Body of pancreas (tissue), 4 donors: ENCODE results near the gene CMTM7.
"Not testable (repeated sequence)": the region's sequence is repeated elsewhere in the genome, so short reads cannot be mapped to it uniquely, and the experiment has no call there.

Source experiments
- POLR2A ChIP-seq, 3 donors: fragments of 450-650 bp; IDR thresholded peaks; one replicate each; pipeline ENCODE4 v1.6.1; 2016; ENCODE audit warnings: antibody characterized with exemption in 3 of 3, mild to moderate bottlenecking in 2 of 3
- TF ChIP-seq, protein P1 (sequence below), 7 experiments: fragments of 450-650 bp in 4 of 7; fragments of 200-600 bp in 3 of 7; sonication (generic) in 3 of 7; IDR thresholded peaks; one replicate each; pipeline ENCODE4 v1.5.1; 2016 to 2019; ENCODE audit warnings: antibody characterized with exemption in 7 of 7

- TF ChIP-seq, protein P1, sequence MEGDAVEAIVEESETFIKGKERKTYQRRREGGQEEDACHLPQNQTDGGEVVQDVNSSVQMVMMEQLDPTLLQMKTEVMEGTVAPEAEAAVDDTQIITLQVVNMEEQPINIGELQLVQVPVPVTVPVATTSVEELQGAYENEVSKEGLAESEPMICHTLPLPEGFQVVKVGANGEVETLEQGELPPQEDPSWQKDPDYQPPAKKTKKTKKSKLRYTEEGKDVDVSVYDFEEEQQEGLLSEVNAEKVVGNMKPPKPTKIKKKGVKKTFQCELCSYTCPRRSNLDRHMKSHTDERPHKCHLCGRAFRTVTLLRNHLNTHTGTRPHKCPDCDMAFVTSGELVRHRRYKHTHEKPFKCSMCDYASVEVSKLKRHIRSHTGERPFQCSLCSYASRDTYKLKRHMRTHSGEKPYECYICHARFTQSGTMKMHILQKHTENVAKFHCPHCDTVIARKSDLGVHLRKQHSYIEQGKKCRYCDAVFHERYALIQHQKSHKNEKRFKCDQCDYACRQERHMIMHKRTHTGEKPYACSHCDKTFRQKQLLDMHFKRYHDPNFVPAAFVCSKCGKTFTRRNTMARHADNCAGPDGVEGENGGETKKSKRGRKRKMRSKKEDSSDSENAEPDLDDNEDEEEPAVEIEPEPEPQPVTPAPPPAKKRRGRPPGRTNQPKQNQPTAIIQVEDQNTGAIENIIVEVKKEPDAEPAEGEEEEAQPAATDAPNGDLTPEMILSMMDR (IDR thresholded peaks at IDR 0.05) = not testable (repeated sequence)
- TF ChIP-seq POLR2A (IDR thresholded peaks at IDR 0.05) = not testable (repeated sequence)
Measured at GRCh38 chr3:32439421-32439820, 47.8 kb downstream of the CMTM7 start.
